ENCODE measurements around the gene MYO9A.

GRCh38 chr15:71951134-71951533 lies 166.8 kb downstream of the MYO9A start:
- TF ChIP-seq CTCF (IDR thresholded peaks at IDR 0.05 in 2 of 3, conservative IDR thresholded peaks at IDR 0.05 in 1 of 3; ENCODE audit: borderline replicate concordance in 1 of 3, insufficient read depth in 1 of 3, low read depth in 2 of 3, low read length in 2 of 3) (no peak), SP1 (IDR thresholded peaks at IDR 0.05; ENCODE audit: low read depth) (no peak), REST (IDR thresholded peaks at IDR 0.05; ENCODE audit: low read depth) (no peak), POLR2A (IDR thresholded peaks at IDR 0.05; ENCODE audit: borderline replicate concordance, extremely low read depth, insufficient read depth, insufficient read length) (no peak), POLR2AphosphoS5 (IDR thresholded peaks at IDR 0.05; ENCODE audit: low read depth, low read length) (no peak), YY1 (IDR thresholded peaks at IDR 0.05; ENCODE audit: extremely low read depth, insufficient replicate concordance, low read depth, low read length) (no peak), EZH2 (IDR thresholded peaks at IDR 0.05) (no peak), ATF3 (IDR thresholded peaks at IDR 0.05) (no peak), ZNF274 (IDR thresholded peaks at IDR 0.05; ENCODE audit: low read depth, low read length) (no peak), ZFX (IDR thresholded peaks at IDR 0.05) (no peak)
